B cell (primary cell): Measurements from ENCODE around the gene MAD1L1. TPM values are rescaled to one million over a fixed set of nuclear protein-coding genes. Genes with fewer than 3 reads are reported as not detected.

Experiments
- ATAC-seq: fragments of 200-7000 bp; cut with Tn5 transposase; one replicate; pipeline ENCODE4 v1.10.0; 2021; ENCODE audit warnings: low read depth, mild to moderate bottlenecking, moderate number of reproducible peaks, moderate library complexity
- CTCF ChIA-PET: fragments of 350-600 bp; sonication (Branson Sonifier 250); formaldehyde crosslinking; loops from one replicate; lab custom pipeline; 2021; ENCODE audit warnings: antibody characterized with exemption, inconsistent platforms; lab: Charles Lee
- POLR2A ChIA-PET: fragments of 350-600 bp; sonication (Branson Sonifier 250); formaldehyde crosslinking; loops from one replicate; lab custom pipeline; 2021; ENCODE audit warnings: antibody characterized with exemption; lab: Charles Lee
- DNase-seq: peaks from one replicate; pipeline ENCODE4 v3.0.0; 2013
- H2AFZ ChIP-seq: 2 replicates; pipeline ENCODE4 v1.6.1; 2012; ENCODE audit warnings: mild to moderate bottlenecking, low read depth, low read length; ENCODE audit not compliant: insufficient read depth, poor library complexity, severe bottlenecking
- H3K27ac ChIP-seq, 2 donors: 1 replicate in 1 of 2; 2 replicates in 1 of 2; pipeline ENCODE4 v1.5.1; 2012 to 2013; ENCODE audit warnings: low read length in 2 of 2, mild to moderate bottlenecking in 2 of 2, moderate library complexity in 1 of 2
- H3K27me3 ChIP-seq, 4 experiments: fragments of 200-600 bp in 1 of 4; sonication (generic) in 1 of 4; replicated peaks in 1 of 4; 1 replicate in 2 of 4; 2 replicates in 2 of 4; pipeline versions ENCODE4 v1.6.1 to v1.7.0; 2013 to 2016; ENCODE audit warnings: low read length in 3 of 4, mild to moderate bottlenecking in 2 of 4, mixed read lengths in 1 of 4, moderate library complexity in 1 of 4; ENCODE audit not compliant: insufficient read depth in 4 of 4, control insufficient read depth in 3 of 4; ENCODE audit errors: control extremely low read depth in 1 of 4
- H3K36me3 ChIP-seq, 2 experiments: replicated peaks in 1 of 2; 1 replicate in 1 of 2; 2 replicates in 1 of 2; pipeline versions ENCODE4 v1.6.1 to v1.7.1; 2013; ENCODE audit warnings: low read length in 1 of 2; ENCODE audit not compliant: insufficient read depth in 2 of 2, control insufficient read depth in 1 of 2; ENCODE audit errors: control extremely low read depth in 1 of 2, extremely low read depth in 1 of 2
- H3K4me1 ChIP-seq, 2 donors: fragments of 200-600 bp in 1 of 2; sonication (generic) in 1 of 2; 1 replicate in 1 of 2; 2 replicates in 1 of 2; pipeline versions ENCODE4 v1.5.1 to v1.6.1; 2013 to 2017; ENCODE audit warnings: low read length in 2 of 2; ENCODE audit not compliant: control insufficient read depth in 2 of 2, insufficient read depth in 2 of 2
- H3K4me2 ChIP-seq: replicated peaks from 2 replicates; pipeline ENCODE3; 2012; ENCODE audit warnings: mild to moderate bottlenecking, low read depth, low read length; ENCODE audit not compliant: poor library complexity, severe bottlenecking
- H3K4me3 ChIP-seq, 5 experiments: fragments of 200-600 bp in 1 of 5; sonication (generic) in 1 of 5; 1 replicate in 3 of 5; 2 replicates in 2 of 5; pipeline versions ENCODE4 v1.5.1 to v1.7.0; 2011 to 2016; ENCODE audit warnings: low read length in 4 of 5, mild to moderate bottlenecking in 4 of 5, low read depth in 2 of 5, control low read depth in 1 of 5, moderate library complexity in 1 of 5; ENCODE audit not compliant: insufficient read depth in 1 of 5; ENCODE audit errors: control extremely low read depth in 1 of 5, extremely low read depth in 1 of 5
- H3K79me2 ChIP-seq: fragments of 200-600 bp; sonication (generic); one replicate; pipeline ENCODE4 v1.6.0; 2016; ENCODE audit warnings: low read length; ENCODE audit not compliant: control insufficient read depth, insufficient read depth
- H3K9ac ChIP-seq: fragments of 200-600 bp; sonication (generic); 2 replicates; pipeline ENCODE4 v1.6.1; 2017; ENCODE audit warnings: mild to moderate bottlenecking, low read length, moderate library complexity
- H3K9me3 ChIP-seq, 3 donors: one replicate each; pipeline versions ENCODE4 v1.6.1 to v1.7.1; 2013; ENCODE audit warnings: low read length in 2 of 3; ENCODE audit not compliant: control insufficient read depth in 2 of 3, insufficient read depth in 1 of 3; ENCODE audit errors: control extremely low read depth in 1 of 3
- H4K20me1 ChIP-seq: 2 replicates; pipeline ENCODE4 v1.6.0; 2012; ENCODE audit warnings: mild to moderate bottlenecking, low read length; ENCODE audit not compliant: insufficient read depth, control insufficient read depth, poor library complexity, severe bottlenecking
- H3K27ac Mint-ChIP-seq: one replicate; pipeline ENCODE4 v1.8.0; 2021; ENCODE audit warnings: mixed read lengths
- H3K27me3 Mint-ChIP-seq: one replicate; pipeline ENCODE4 v1.8.0; 2021; ENCODE audit warnings: mixed read lengths
- H3K4me1 Mint-ChIP-seq: one replicate; pipeline ENCODE4 v1.8.0; 2021; ENCODE audit warnings: mixed read lengths
- H3K4me3 Mint-ChIP-seq: one replicate; pipeline ENCODE4 v1.8.0; 2021; ENCODE audit warnings: mixed read lengths
- H3K9me3 Mint-ChIP-seq: one replicate; pipeline ENCODE4 v1.8.0; 2022; ENCODE audit warnings: mixed read lengths; ENCODE audit not compliant: insufficient read depth
- CTCF ChIP-seq: fragments of 200-600 bp; IDR thresholded peaks from one replicate; pipeline ENCODE4 v1.8.0; 2022; ENCODE audit warnings: antibody characterized with exemption, mild to moderate bottlenecking
- EZH2 ChIP-seq: IDR thresholded peaks from 2 replicates; pipeline ENCODE4 v1.6.1; 2012; ENCODE audit warnings: borderline replicate concordance, low read depth, mild to moderate bottlenecking, moderate library complexity, low read length; ENCODE audit not compliant: insufficient read depth, poor library complexity, severe bottlenecking
- WGBS: methylation state at CpG from one replicate; pipeline ENCODE4 v1.1.5; 2013; ENCODE audit warnings: missing lambda C conversion rate; ENCODE audit not compliant: insufficient coverage; 5-methylcytosine and 5-hydroxymethylcytosine counted together
- intact Hi-C: fragments of 100-400 bp; cut with micrococcal nuclease; formaldehyde crosslinking; loops from one replicate; pipeline ENCODE4 v1.10.0; 2022
- polyA plus RNA-seq: library from polyadenylated mRNA; depleted of rRNA; stranded (reverse); fragments of >200 nt; gene quantifications from 2 replicates; pipeline ENCODE4 v1.2.3, GENCODE V29; 2012
- total RNA-seq, 2 donors: library from RNA; stranded (reverse); fragments of 120-200 nt in 1 of 2; gene quantifications; 1 replicate in 1 of 2; 2 replicates in 1 of 2; pipeline versions ENCODE4 v1.2.3 to v1.2.4, GENCODE V29; 2013 to 2022

The MAD1L1 gene
- total and polyA plus RNA-seq, 2 donors (not counting 1 experiment from before 2014, with no cell fraction given), result 86.7 to 110 TPM

GRCh38 chr7:2109936-2110609 lies 122.7 kb downstream of the MAD1L1 start:
- H3K4me1 ChIP-seq, result peaks cover 13 to 23% of the 10 kb centered on the region in 2 donors

More at GRCh38 chr7:2109936-2110609, 122.7 kb downstream of the MAD1L1 start:
- Histone ChIP-seq H3K9ac (no peak overlapping the region), H4K20me1 (peaks cover 5% of the 10 kb centered on the region), H3K27ac (peak overlapping the region in 1 of 2 donors; percentile 9), H3K79me2 (peaks cover 11% of the 10 kb centered on the region), H3K9me3 (no peaks in the 10 kb centered on the region), H3K4me2 (peak overlapping the region; percentile 35), H2AFZ (no peak overlapping the region), H3K36me3 (peaks cover 0 to 2% of the 10 kb centered on the region in 2 experiments), H3K27me3 (no peaks in the 10 kb centered on the region), H3K4me3 (peak overlapping the region in 1 of 5 experiments; percentile 2)
- POLR2A ChIA-PET, result no interaction called here
- Mint-ChIP-seq H3K27ac (peak overlapping the region; percentile 32), H3K27me3 (no peaks in the 10 kb centered on the region), H3K4me1 (peaks cover 39% of the 10 kb centered on the region), H3K4me3 (peak overlapping the region; percentile 40), H3K9me3 (no peaks in the 10 kb centered on the region)
- DNase-seq (peak; percentile 52), ATAC-seq (peak; percentile 82)
- 62% methylated on average over 28 of the region's 28 CpGs for WGBS
- intact Hi-C loops, result loop anchor here (10.0 kb wide), 2 partner anchors 185 to 535 kb away; partner anchors contain the start of gene PSMG3
- no peak for TF ChIP-seq CTCF
- TF ChIP-seq EZH2, result no peak
- CTCF ChIA-PET, result interaction anchor here (1.7 to 1.9 kb wide), 2 partner anchors 10 to 99 kb away, joined by 4 to 7 read pairs; no protein-coding TSS in a partner anchor
